Transverse colon (tissue), 4 donors: ENCODE results near the gene SERPINB6.

ENCODE experiments used
- CTCF ChIP-seq, 5 experiments: fragments of 200-600 bp in 3 of 5; fragments of 450-650 bp in 2 of 5; sonication (generic) in 3 of 5; IDR thresholded peaks; 1 replicate in 2 of 5; 2 replicates in 3 of 5; pipeline ENCODE4 v1.5.1; 2016 to 2017; ENCODE audit warnings: antibody characterized with exemption in 5 of 5, inconsistent platforms in 3 of 5, mild to moderate bottlenecking in 2 of 5, moderate library complexity in 1 of 5
- POLR2AphosphoS5 ChIP-seq, 3 donors: sonication (generic); formaldehyde crosslinking; IDR thresholded peaks; one replicate each; pipeline ENCODE4 v1.6.1; 2016; ENCODE audit warnings: antibody characterized with exemption in 3 of 3

DNA sequence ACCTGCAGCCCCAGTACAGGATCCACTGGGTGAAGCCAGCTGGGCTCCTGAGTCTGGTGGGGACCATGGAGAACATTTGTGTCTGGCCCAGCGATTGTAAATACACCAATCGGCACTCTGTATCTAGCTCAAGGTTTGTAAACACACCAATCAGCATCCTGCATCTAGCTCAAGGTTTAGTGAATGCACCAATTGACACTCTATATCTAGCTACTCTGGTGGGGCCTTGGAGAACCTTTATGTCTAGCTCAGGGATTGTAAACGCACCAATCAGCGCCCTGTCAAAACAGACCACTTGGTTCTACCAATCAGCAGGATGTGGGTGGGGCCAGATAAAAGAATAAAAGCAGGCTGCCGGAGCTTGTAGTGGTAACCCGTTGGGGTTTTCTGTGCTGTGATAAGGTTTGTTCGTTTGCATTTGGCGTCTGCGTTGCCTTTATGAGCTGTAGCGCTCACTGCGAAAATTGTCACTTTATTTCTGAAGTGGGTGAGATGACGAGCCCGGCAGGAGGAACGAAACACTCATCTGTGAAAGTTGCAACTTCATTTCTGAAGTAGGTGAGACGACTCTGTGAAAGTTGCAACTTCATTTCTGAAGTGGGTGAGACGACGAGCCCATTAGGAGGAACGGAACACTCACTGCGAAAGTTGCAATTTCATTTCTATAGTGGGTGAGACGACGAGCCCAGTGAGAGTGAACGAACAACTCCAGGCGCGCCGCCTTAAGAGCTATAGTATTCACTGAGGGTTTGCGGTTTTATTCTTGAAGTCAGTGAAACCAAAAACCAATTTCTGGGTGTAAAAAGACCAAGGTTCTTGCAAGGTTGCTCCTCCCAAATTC is 31.1 kb downstream of the SERPINB6 start:
- TF ChIP-seq CTCF (IDR thresholded peaks at IDR 0.05), result no peak
- peak in 1 of 3 donors; percentile 41 for TF ChIP-seq POLR2AphosphoS5 (IDR thresholded peaks at IDR 0.05)
